Uterus (tissue), 2 donors: Measurements from ENCODE around the gene TPD52L2.
A peak's percentile ranks its signal among the peaks of the same experiment; 100 is the strongest.

Source experiments
- POLR2A ChIP-seq, 2 donors: fragments of 450-650 bp; IDR thresholded peaks; one replicate each; pipeline ENCODE4 v1.6.1; 2016; ENCODE audit warnings: antibody characterized with exemption in 2 of 2, mild to moderate bottlenecking in 1 of 2, moderate library complexity in 1 of 2
- TF ChIP-seq, protein P1 (sequence below), 4 experiments: fragments of 200-600 bp in 2 of 4; fragments of 450-650 bp in 2 of 4; sonication (generic) in 2 of 4; IDR thresholded peaks; one replicate each; pipeline ENCODE4 v1.5.1; 2016 to 2019; ENCODE audit warnings: antibody characterized with exemption in 4 of 4, mild to moderate bottlenecking in 2 of 4, moderate library complexity in 1 of 4

- TF ChIP-seq, protein P1, sequence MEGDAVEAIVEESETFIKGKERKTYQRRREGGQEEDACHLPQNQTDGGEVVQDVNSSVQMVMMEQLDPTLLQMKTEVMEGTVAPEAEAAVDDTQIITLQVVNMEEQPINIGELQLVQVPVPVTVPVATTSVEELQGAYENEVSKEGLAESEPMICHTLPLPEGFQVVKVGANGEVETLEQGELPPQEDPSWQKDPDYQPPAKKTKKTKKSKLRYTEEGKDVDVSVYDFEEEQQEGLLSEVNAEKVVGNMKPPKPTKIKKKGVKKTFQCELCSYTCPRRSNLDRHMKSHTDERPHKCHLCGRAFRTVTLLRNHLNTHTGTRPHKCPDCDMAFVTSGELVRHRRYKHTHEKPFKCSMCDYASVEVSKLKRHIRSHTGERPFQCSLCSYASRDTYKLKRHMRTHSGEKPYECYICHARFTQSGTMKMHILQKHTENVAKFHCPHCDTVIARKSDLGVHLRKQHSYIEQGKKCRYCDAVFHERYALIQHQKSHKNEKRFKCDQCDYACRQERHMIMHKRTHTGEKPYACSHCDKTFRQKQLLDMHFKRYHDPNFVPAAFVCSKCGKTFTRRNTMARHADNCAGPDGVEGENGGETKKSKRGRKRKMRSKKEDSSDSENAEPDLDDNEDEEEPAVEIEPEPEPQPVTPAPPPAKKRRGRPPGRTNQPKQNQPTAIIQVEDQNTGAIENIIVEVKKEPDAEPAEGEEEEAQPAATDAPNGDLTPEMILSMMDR (IDR thresholded peaks at IDR 0.05), result peak in 3 of 4 experiments; percentile 26 to 52 (median 27)
- TF ChIP-seq POLR2A (IDR thresholded peaks at IDR 0.05), result no peak
These were observed 6.5 kb upstream of the TPD52L2 start for GRCh38 chr20:63858393-63859165.
